Psoas muscle (tissue), 8 donors: ENCODE results near the gene EDARADD. TPM values are rescaled to one million over a fixed set of nuclear protein-coding genes. Genes with fewer than 3 reads are reported as not detected.

Source experiments
- ATAC-seq, 4 donors: fragments of 200-7000 bp; cut with Tn5 transposase; one replicate each; pipeline ENCODE4 v1.9.1; 2020; ENCODE audit warnings: moderate library complexity in 3 of 4, mild to moderate bottlenecking in 2 of 4
- DNase-seq, 2 donors: peaks; one replicate each; pipeline ENCODE4 v3.0.0-alpha.2; 2020
- H3K27ac ChIP-seq: fragments of 200-600 bp; one replicate; pipeline ENCODE4 v1.8.0; 2022
- H3K27me3 ChIP-seq, 3 donors: fragments of 200-600 bp in 1 of 3; one replicate each; pipeline versions ENCODE4 v1.6.1 to v1.8.0; 2013 to 2022; ENCODE audit warnings: low read length in 2 of 3, mild to moderate bottlenecking in 2 of 3, moderate library complexity in 1 of 3; ENCODE audit not compliant: insufficient read depth in 3 of 3
- H3K36me3 ChIP-seq, 2 donors: fragments of 200-600 bp in 1 of 2; one replicate each; pipeline versions ENCODE4 v1.6.1 to v1.8.0; 2013 to 2022; ENCODE audit warnings: low read depth in 1 of 2, mild to moderate bottlenecking in 1 of 2, moderate library complexity in 1 of 2; ENCODE audit not compliant: insufficient read depth in 1 of 2
- H3K4me1 ChIP-seq: fragments of 200-600 bp; one replicate; pipeline ENCODE4 v1.8.0; 2022
- H3K4me3 ChIP-seq: fragments of 200-600 bp; one replicate; pipeline ENCODE4 v1.8.0; 2022; ENCODE audit warnings: mild to moderate bottlenecking
- H3K9me3 ChIP-seq: fragments of 200-600 bp; one replicate; pipeline ENCODE4 v1.8.0; 2022
- WGBS, 3 donors: extraction: QIAGEN DNeasy Blood & Tissue Kit; methylation state at CpG; one replicate each; pipeline versions ENCODE4 v1.1.6 to v1.1.7; 2013; 5-methylcytosine and 5-hydroxymethylcytosine counted together
- intact Hi-C, 2 donors: fragments of 100-400 bp; cut with DNase I; formaldehyde crosslinking; loops; one replicate each; pipeline versions ENCODE4 v1.11.0 to v1.14.2; 2022
- polyA plus RNA-seq, 3 donors: library from polyadenylated mRNA; stranded (reverse); fragments of 200-250 nt; gene quantifications; one replicate each; pipeline ENCODE4 v1.2.3, GENCODE V29; 2013
- total RNA-seq, 4 donors: library from RNA; stranded (reverse); fragmentation: NEBNext Ultra II Directional in 2 of 4; extraction: Animal tissue kit (Norgen Biotek cat#: 25700) in 2 of 4; gene quantifications; one replicate each; pipeline versions ENCODE4 v1.2.1 to v1.2.4, GENCODE V29; 2021 to 2023
- TF ChIP-seq, protein P1 (sequence below): fragments of 200-600 bp; IDR thresholded peaks from one replicate; pipeline ENCODE4 v1.8.0; 2022; ENCODE audit warnings: antibody characterized with exemption
- donor health status: healthy with polysubstance abuse.
- donor health status: DM: no; HTN: no; CAD: no; lungs with moderate emphysema.
- donor health status: Bipolar disorder and iron deficiency.
- donor health status: healthy.
- donor health status: DM: yes; HTN: yes; CAD: no.
- donor health status: DM: no; HTN: no; CAD: no.
- donor health status: DM: no; HTN: no; CAD: no.
- donor health status: DM: yes; HTN: yes; CAD: no.

The EDARADD gene
- total and polyA plus RNA-seq, 7 donors: 0.05 to 0.25 TPM; not detected in 5

DNA sequence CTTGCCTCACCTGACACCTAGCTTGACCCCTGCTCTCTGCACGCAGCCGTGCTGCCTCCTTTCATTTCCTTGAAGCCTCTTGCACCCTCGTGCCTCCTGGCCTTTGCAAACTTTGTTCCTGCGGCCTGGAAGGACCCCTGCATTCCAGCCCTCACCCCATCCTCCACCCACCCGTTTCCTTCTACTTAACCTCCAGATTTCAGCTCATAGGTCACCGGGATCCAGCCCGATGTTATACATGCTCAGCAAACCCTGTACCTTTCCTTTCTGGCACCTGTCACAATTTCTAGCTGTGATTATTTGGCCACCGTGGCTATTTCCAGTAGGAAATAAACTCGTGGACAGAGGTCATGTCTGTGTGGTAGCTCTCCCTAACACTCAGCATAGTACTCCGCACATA lies 4.5 kb downstream of the EDARADD start:
- Histone ChIP-seq H3K4me3 (no peak overlapping the region), H3K27me3 (peaks cover 0 to 43% (median 19%) of the 10 kb centered on the region in 3 donors), H3K27ac (no peak overlapping the region), H3K4me1 (no peaks in the 10 kb centered on the region), H3K36me3 (no peaks in the 10 kb centered on the region), H3K9me3 (no peaks in the 10 kb centered on the region)
- TF ChIP-seq, protein P1, sequence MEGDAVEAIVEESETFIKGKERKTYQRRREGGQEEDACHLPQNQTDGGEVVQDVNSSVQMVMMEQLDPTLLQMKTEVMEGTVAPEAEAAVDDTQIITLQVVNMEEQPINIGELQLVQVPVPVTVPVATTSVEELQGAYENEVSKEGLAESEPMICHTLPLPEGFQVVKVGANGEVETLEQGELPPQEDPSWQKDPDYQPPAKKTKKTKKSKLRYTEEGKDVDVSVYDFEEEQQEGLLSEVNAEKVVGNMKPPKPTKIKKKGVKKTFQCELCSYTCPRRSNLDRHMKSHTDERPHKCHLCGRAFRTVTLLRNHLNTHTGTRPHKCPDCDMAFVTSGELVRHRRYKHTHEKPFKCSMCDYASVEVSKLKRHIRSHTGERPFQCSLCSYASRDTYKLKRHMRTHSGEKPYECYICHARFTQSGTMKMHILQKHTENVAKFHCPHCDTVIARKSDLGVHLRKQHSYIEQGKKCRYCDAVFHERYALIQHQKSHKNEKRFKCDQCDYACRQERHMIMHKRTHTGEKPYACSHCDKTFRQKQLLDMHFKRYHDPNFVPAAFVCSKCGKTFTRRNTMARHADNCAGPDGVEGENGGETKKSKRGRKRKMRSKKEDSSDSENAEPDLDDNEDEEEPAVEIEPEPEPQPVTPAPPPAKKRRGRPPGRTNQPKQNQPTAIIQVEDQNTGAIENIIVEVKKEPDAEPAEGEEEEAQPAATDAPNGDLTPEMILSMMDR: no peak
- ATAC-seq: no peak
- 60 to 64% (median 61%) methylated on average over 10 of the region's 10 CpGs for WGBS, 3 donors
- DNase-seq: no peak
- intact Hi-C loops: loop anchor here in 1 of 2 donors (10.0 kb wide), 1 partner anchor 64 kb away; no protein-coding TSS in a partner anchor

DNA sequence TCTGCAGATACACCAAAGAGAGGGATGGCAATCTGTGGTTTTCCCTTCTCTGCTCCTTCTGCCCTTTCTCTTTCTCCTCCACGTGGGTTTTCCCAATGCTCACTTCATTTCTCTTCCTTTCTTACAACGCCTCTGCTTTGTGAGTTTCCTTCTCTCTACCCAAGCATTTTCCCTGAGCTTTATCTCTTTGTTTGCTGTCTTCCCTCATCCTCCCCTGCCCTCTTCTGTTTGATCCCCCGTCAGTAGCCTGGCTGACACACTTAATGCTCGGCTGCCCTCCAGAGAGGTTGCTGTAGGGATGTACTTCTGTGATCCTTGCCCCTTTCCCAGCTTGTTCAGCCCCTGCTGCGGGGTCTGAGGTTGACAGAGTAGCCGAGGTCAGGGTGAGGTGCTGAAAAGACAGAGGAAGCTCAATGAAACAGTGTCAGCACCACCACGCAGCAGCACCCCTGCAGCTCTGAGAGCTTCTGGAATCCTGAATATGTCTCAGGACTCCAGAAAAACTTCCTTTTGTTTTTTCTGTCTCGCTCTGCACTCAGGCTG lies 6.0 kb downstream of the EDARADD start:
- H3K36me3 ChIP-seq: no peaks in the 10 kb centered on the region
- 47 to 58% (median 52%) methylated on average over 8 of the region's 8 CpGs for WGBS, 3 donors
- intact Hi-C loops: no loop called here
- ATAC-seq (no peak), DNase-seq (no peak)
- H3K4me3 ChIP-seq: no peak overlapping the region
- no peaks in the 10 kb centered on the region for H3K4me1 ChIP-seq
- H3K27ac ChIP-seq: no peak overlapping the region
- TF ChIP-seq, protein P1: no peak
- no peaks in the 10 kb centered on the region for H3K9me3 ChIP-seq
- H3K27me3 ChIP-seq: peaks cover 0 to 27% (median 15%) of the 10 kb centered on the region in 3 donors

GRCh38 chr1:236401698-236402097 lies 7.6 kb downstream of the EDARADD start:
- no peaks in the 10 kb centered on the region for H3K9me3 ChIP-seq
- no peak overlapping the region for H3K4me3 ChIP-seq
- peaks cover 0 to 11% (median 8%) of the 10 kb centered on the region in 3 donors for H3K27me3 ChIP-seq
- TF ChIP-seq, protein P1: no peak
- intact Hi-C loops: no loop called here
- ATAC-seq: no peak
- no peaks in the 10 kb centered on the region for H3K36me3 ChIP-seq
- no peak for DNase-seq
- 91 to 95% (median 92%) methylated on average over 7 of the region's 7 CpGs for WGBS, 3 donors
- no peak overlapping the region for H3K27ac ChIP-seq
- no peaks in the 10 kb centered on the region for H3K4me1 ChIP-seq

DNA sequence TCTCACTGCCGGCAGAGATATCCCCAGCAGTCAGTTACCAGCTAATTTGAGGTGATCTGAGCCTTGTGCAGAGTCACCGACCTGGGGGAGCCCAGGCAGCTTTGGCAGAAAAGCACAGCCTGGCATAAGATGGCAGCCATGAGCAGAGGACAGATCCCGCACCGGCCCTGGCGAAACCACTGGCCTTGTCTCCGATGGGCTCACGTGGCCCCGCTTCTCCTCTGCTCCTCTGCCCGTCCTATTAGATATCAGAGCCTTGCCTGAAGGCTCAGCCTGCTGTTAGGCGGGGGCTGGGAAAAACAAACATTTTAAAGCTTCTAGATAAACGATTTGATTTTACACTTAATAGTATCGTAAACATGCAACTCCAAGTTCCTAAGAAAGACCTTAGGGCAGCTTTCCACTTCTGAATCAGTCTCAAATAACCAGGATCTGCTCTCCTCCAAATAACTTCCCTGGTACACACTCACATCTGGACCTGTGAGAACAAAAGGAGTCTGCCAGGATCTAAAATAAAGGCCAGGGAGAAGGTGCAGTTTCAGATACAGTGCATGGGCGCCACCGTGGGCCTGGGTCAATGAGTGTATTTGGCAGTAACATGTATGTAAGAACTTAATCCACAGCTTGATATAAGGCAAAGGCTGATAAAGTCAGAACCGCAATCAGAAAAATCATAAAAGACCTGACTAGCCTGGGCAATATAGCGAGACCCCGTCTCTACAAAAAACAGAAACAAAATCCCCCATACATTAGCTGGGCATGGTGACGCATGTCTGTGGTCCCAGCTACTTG lies 10.0 kb downstream of the EDARADD start:
- Histone ChIP-seq H3K27ac (no peak overlapping the region), H3K4me1 (no peaks in the 10 kb centered on the region), H3K36me3 (no peaks in the 10 kb centered on the region), H3K9me3 (no peaks in the 10 kb centered on the region), H3K27me3 (no peaks in the 10 kb centered on the region), H3K4me3 (no peak overlapping the region)
- intact Hi-C loops: no loop called here
- TF ChIP-seq, protein P1: no peak
- DNase-seq: no peak
- no peak for ATAC-seq
- WGBS, 3 donors: 77 to 83% (median 81%) methylated on average over 18 of the region's 18 CpGs
